Testis (tissue), 2 donors: ENCODE measurements around the gene HNRNPA1.

Experiments
- CTCF ChIP-seq, 3 experiments: fragments of 450-650 bp in 2 of 3; fragments of 200-600 bp in 1 of 3; sonication (generic) in 1 of 3; IDR thresholded peaks; one replicate each; pipeline ENCODE4 v1.5.1; 2016 to 2019; ENCODE audit warnings: antibody characterized with exemption in 3 of 3, mild to moderate bottlenecking in 2 of 3, moderate library complexity in 1 of 3
- POLR2A ChIP-seq: fragments of 450-650 bp; IDR thresholded peaks from one replicate; pipeline ENCODE4 v1.6.1; 2017; ENCODE audit warnings: antibody characterized with exemption, mild to moderate bottlenecking, moderate library complexity

DNA sequence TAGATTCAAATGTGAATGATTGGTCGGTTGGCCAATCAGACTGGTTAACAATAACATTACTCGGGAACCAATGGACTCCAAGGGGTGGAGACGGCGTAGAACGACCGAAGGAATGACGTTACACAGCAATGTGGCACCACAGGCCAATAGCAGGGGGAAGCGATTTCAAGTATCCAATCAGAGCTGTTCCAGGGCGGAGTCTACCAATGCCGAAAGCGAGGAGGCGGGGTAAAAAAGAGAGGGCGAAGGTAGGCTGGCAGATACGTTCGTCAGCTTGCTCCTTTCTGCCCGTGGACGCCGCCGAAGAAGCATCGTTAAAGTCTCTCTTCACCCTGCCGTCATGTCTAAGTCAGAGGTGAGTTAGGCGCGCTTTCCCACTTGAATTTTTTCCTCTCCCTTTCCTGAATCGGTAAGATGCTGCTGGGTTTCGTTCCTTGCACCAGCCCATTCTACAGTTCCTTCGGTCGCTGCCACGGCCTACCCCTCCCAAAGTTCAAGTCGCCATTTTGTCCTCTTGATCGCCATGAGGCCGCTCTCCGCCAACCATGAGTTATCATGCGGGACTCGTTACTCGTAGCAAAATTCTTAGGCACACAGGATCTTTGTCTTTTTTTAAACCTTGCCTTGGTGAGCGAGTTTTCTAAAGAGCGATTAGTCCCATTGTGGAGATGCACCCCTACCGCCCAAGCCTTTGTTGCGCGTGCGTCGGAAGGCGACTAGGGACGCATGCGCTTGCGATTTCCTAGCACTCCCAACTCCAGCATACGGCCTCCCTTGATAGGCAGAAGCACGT is at the start of gene HNRNPA1:
- TF ChIP-seq POLR2A: peak; percentile 92
- no peak for TF ChIP-seq CTCF (IDR thresholded peaks at IDR 0.05)
